ENCODE data around the gene VSX2.
A peak's percentile ranks its signal among the peaks of the same experiment; 100 is the strongest.

VSX2 gene

GRCh38 chr14:74203639-74204038 lies 35.6 kb upstream of the VSX2 start:
- Histone ChIP-seq H3K4me1 (ENCODE audit: control insufficient read depth, low read length) (no peaks in the 10 kb centered on the region), H3F3A (ENCODE audit: control insufficient read depth, insufficient read depth) (no peaks in the 10 kb centered on the region), H3K36me3 (ENCODE audit: control insufficient read depth, low read length) (no peaks in the 10 kb centered on the region), H4K20me1 (ENCODE audit: control insufficient read depth, insufficient read depth, low read depth, low read length) (no peaks in the 10 kb centered on the region), H3K27me3 (ENCODE audit: control insufficient read depth, low read length) (no peaks in the 10 kb centered on the region), H3K27ac (ENCODE audit: low read depth, low read length) (no peak overlapping the region), H3K4me3 (ENCODE audit: low read length) (no peak overlapping the region), H3K9me3 (ENCODE audit: control insufficient read depth, insufficient read depth, low read length) (no peaks in the 10 kb centered on the region), H3K79me2 (ENCODE audit: control insufficient read depth, low read length) (no peaks in the 10 kb centered on the region), H3K9me2 (replicated peaks; ENCODE audit: control insufficient read depth, low read length) (no peaks in the 10 kb centered on the region), H3K4me2 (ENCODE audit: low read length) (no peak overlapping the region)
- TF ChIP-seq EZH2phosphoT487 (IDR thresholded peaks at IDR 0.05; ENCODE audit: borderline replicate concordance, low read length) (no peak), CTCF (IDR thresholded peaks at IDR 0.05; ENCODE audit: low read depth, low read length, poor library complexity, severe bottlenecking) (no peak)

GRCh38 chr14:74204491-74204890 lies 34.8 kb upstream of the VSX2 start:
- no peaks in the 10 kb centered on the region for H3F3A ChIP-seq (ENCODE audit: control insufficient read depth, insufficient read depth)
- no peaks in the 10 kb centered on the region for H3K4me1 ChIP-seq (ENCODE audit: control insufficient read depth, low read length)
- H3K4me3 ChIP-seq (ENCODE audit: low read length) = no peak overlapping the region
- no peak overlapping the region for H3K27ac ChIP-seq (ENCODE audit: low read depth, low read length)
- H3K9me3 ChIP-seq (ENCODE audit: control insufficient read depth, insufficient read depth, low read length) = no peaks in the 10 kb centered on the region
- no peak overlapping the region for H3K4me2 ChIP-seq (ENCODE audit: low read length)
- no peaks in the 10 kb centered on the region for H3K9me2 ChIP-seq (replicated peaks; ENCODE audit: control insufficient read depth, low read length)
- TF ChIP-seq CTCF (IDR thresholded peaks at IDR 0.05; ENCODE audit: low read depth, low read length, poor library complexity, severe bottlenecking) (no peak), EZH2phosphoT487 (IDR thresholded peaks at IDR 0.05; ENCODE audit: borderline replicate concordance, low read length) (no peak)
- H3K27me3 ChIP-seq (ENCODE audit: control insufficient read depth, low read length) = no peaks in the 10 kb centered on the region
- H3K36me3 ChIP-seq (ENCODE audit: control insufficient read depth, low read length) = no peaks in the 10 kb centered on the region
- no peaks in the 10 kb centered on the region for H4K20me1 ChIP-seq (ENCODE audit: control insufficient read depth, insufficient read depth, low read depth, low read length)
- no peaks in the 10 kb centered on the region for H3K79me2 ChIP-seq (ENCODE audit: control insufficient read depth, low read length)

GRCh38 chr14:74205882-74206281 lies 33.4 kb upstream of the VSX2 start:
- H4K20me1 ChIP-seq (ENCODE audit: control insufficient read depth, insufficient read depth, low read depth, low read length) = no peaks in the 10 kb centered on the region
- H3K9me3 ChIP-seq (ENCODE audit: control insufficient read depth, insufficient read depth, low read length) = no peaks in the 10 kb centered on the region
- no peaks in the 10 kb centered on the region for H3K27me3 ChIP-seq (ENCODE audit: control insufficient read depth, low read length)
- no peak overlapping the region for H3K4me3 ChIP-seq (ENCODE audit: low read length)
- H3K79me2 ChIP-seq (ENCODE audit: control insufficient read depth, low read length) = no peaks in the 10 kb centered on the region
- no peak overlapping the region for H3K27ac ChIP-seq (ENCODE audit: low read depth, low read length)
- no peaks in the 10 kb centered on the region for H3K4me1 ChIP-seq (ENCODE audit: control insufficient read depth, low read length)
- H3K4me2 ChIP-seq (ENCODE audit: low read length) = no peak overlapping the region
- no peaks in the 10 kb centered on the region for H3K36me3 ChIP-seq (ENCODE audit: control insufficient read depth, low read length)
- H3K9me2 ChIP-seq (replicated peaks; ENCODE audit: control insufficient read depth, low read length) = no peaks in the 10 kb centered on the region
- no peaks in the 10 kb centered on the region for H3F3A ChIP-seq (ENCODE audit: control insufficient read depth, insufficient read depth)
- TF ChIP-seq CTCF (IDR thresholded peaks at IDR 0.05; ENCODE audit: low read depth, low read length, poor library complexity, severe bottlenecking) = no peak
- TF ChIP-seq EZH2phosphoT487 (IDR thresholded peaks at IDR 0.05; ENCODE audit: borderline replicate concordance, low read length) = no peak

- Histone ChIP-seq H3K27ac (ENCODE audit: low read depth, low read length) (no peak overlapping the region), H3K4me1 (ENCODE audit: control insufficient read depth, low read length) (no peaks in the 10 kb centered on the region), H4K20me1 (ENCODE audit: control insufficient read depth, insufficient read depth, low read depth, low read length) (no peaks in the 10 kb centered on the region), H3K27me3 (ENCODE audit: control insufficient read depth, low read length) (no peaks in the 10 kb centered on the region), H3F3A (ENCODE audit: control insufficient read depth, insufficient read depth) (no peaks in the 10 kb centered on the region), H3K4me3 (ENCODE audit: low read length) (no peak overlapping the region), H3K9me2 (replicated peaks; ENCODE audit: control insufficient read depth, low read length) (no peaks in the 10 kb centered on the region), H3K4me2 (ENCODE audit: low read length) (no peak overlapping the region), H3K9me3 (ENCODE audit: control insufficient read depth, insufficient read depth, low read length) (no peaks in the 10 kb centered on the region), H3K79me2 (ENCODE audit: control insufficient read depth, low read length) (no peaks in the 10 kb centered on the region), H3K36me3 (ENCODE audit: control insufficient read depth, low read length) (no peaks in the 10 kb centered on the region)
- TF ChIP-seq EZH2phosphoT487 (IDR thresholded peaks at IDR 0.05; ENCODE audit: borderline replicate concordance, low read length) (no peak), CTCF (IDR thresholded peaks at IDR 0.05; ENCODE audit: low read depth, low read length, poor library complexity, severe bottlenecking) (peak; percentile 71)
Observed at GRCh38 chr14:74207943-74208342, 31.3 kb upstream of the VSX2 start.
